HepG2 (cell line): ENCODE results near the gene EIF4G1. TPM values are rescaled to one million over a fixed set of nuclear protein-coding genes. Genes with fewer than 3 reads are reported as not detected.

Experiments
- CCDC6 ChIP-seq: sonication (generic); formaldehyde crosslinking; IDR thresholded peaks from 2 replicates; pipeline ENCODE4 v1.8.1; 2022; ENCODE audit warnings: mild to moderate bottlenecking, missing genetic modification reagents, moderate library complexity
- FOXK1 ChIP-seq: sonication (generic); formaldehyde crosslinking; IDR thresholded peaks from 2 replicates; pipeline ENCODE4 v1.4.0; 2020; ENCODE audit warnings: low read depth, missing genetic modification reagents, borderline replicate concordance
- HBP1 ChIP-seq: IDR thresholded peaks from 2 replicates; pipeline ENCODE4 v1.6.1; 2016; ENCODE audit warnings: low read depth, control low read depth
- HOXA3 ChIP-seq: sonication (generic); formaldehyde crosslinking; IDR thresholded peaks from 2 replicates; pipeline ENCODE4 v1.5.0; 2020; ENCODE audit warnings: missing genetic modification reagents
- REXO4 ChIP-seq: sonication (generic); formaldehyde crosslinking; IDR thresholded peaks from 2 replicates; pipeline ENCODE4 v1.8.0; 2022; ENCODE audit warnings: missing genetic modification reagents, mild to moderate bottlenecking, borderline replicate concordance
- SATB2 ChIP-seq: sonication (generic); formaldehyde crosslinking; IDR thresholded peaks from 2 replicates; pipeline ENCODE4 v1.5.0; 2020; ENCODE audit warnings: missing genetic modification reagents
- THRA ChIP-seq: sonication (generic); formaldehyde crosslinking; IDR thresholded peaks from 2 replicates; pipeline ENCODE4 v1.4.0; 2020; ENCODE audit warnings: missing genetic modification reagents, borderline replicate concordance
- ZBED4 ChIP-seq: sonication (generic); formaldehyde crosslinking; IDR thresholded peaks from 2 replicates; pipeline ENCODE4 v1.4.0; 2020; ENCODE audit warnings: missing genetic modification reagents, borderline replicate concordance
- ZBTB14 ChIP-seq: sonication (generic); formaldehyde crosslinking; IDR thresholded peaks from 2 replicates; pipeline ENCODE4 v1.4.0; 2020; ENCODE audit warnings: missing genetic modification reagents
- ZBTB42 ChIP-seq: sonication (generic); formaldehyde crosslinking; IDR thresholded peaks from 2 replicates; pipeline ENCODE4 v1.5.0; 2020; ENCODE audit warnings: mild to moderate bottlenecking, missing genetic modification reagents
- ZBTB7B ChIP-seq: sonication (generic); formaldehyde crosslinking; IDR thresholded peaks from 2 replicates; pipeline ENCODE4 v1.4.0; 2020; ENCODE audit warnings: missing genetic modification reagents
- ZNF143 ChIP-seq: sonication (generic); formaldehyde crosslinking; IDR thresholded peaks from 2 replicates; pipeline ENCODE4 v1.4.0; 2020; ENCODE audit warnings: missing genetic modification reagents
- ZNF274 ChIP-seq: sonication (generic); formaldehyde crosslinking; IDR thresholded peaks from 2 replicates; pipeline ENCODE4 v1.5.1; 2020; ENCODE audit warnings: mild to moderate bottlenecking, missing genetic modification reagents
- ZNF501 ChIP-seq: sonication (generic); formaldehyde crosslinking; IDR thresholded peaks from 2 replicates; pipeline ENCODE4 v1.5.1; 2020; ENCODE audit warnings: mild to moderate bottlenecking, moderate library complexity, missing genetic modification reagents
- ZNF598 ChIP-seq: sonication (generic); formaldehyde crosslinking; IDR thresholded peaks from 2 replicates; pipeline ENCODE4 v1.5.1; 2020; ENCODE audit warnings: mild to moderate bottlenecking, missing genetic modification reagents, borderline replicate concordance
- ZSCAN21 ChIP-seq: sonication (generic); formaldehyde crosslinking; IDR thresholded peaks from 2 replicates; pipeline ENCODE4 v1.8.0; 2022; ENCODE audit warnings: mild to moderate bottlenecking, missing genetic modification reagents, moderate library complexity, borderline replicate concordance
- ZSCAN31 ChIP-seq: sonication (generic); formaldehyde crosslinking; IDR thresholded peaks from 2 replicates; pipeline ENCODE4 v1.5.0; 2020; ENCODE audit warnings: low read depth, mild to moderate bottlenecking, missing genetic modification reagents
- ZXDC ChIP-seq: sonication (generic); formaldehyde crosslinking; IDR thresholded peaks from 2 replicates; pipeline ENCODE4 v1.5.0; 2020; ENCODE audit warnings: mild to moderate bottlenecking, missing genetic modification reagents
- polyA plus RNA-seq, 8 experiments: library from polyadenylated mRNA; depleted of rRNA in 3 of 8; stranded (reverse) in 7 of 8; unstranded in 1 of 8; fragments of >200 nt; fragmentation: Illumina TruSeq in 4 of 8; extraction: Trizol in 4 of 8; gene quantifications; 2 replicates each; pipeline versions ENCODE4 v1.2.1 to v1.2.3, GENCODE V29; 2011 to 2016; ENCODE audit warnings: low read depth in 4 of 8, missing spikeins in 1 of 8, mixed read lengths in 1 of 8; ENCODE audit not compliant: insufficient read depth in 1 of 8
- total RNA-seq, 5 experiments: library from RNA; depleted of rRNA; stranded (reverse); fragments of >200 nt; fragmentation: Illumina TruSeq; extraction: Trizol; gene quantifications; 2 replicates each; pipeline ENCODE4 v1.2.3, GENCODE V29; 2016; ENCODE audit warnings: low read depth in 1 of 5

The EIF4G1 gene
- total and polyA plus RNA-seq, 2 of the 13 experiments (the other 11 are each of a cell fraction or from before 2014, with no cell fraction given), result 208 to 213 TPM

GRCh38 chr3:184377882-184378445 is 63.6 kb downstream of the EIF4G1 start, which contains the start of gene THPO (continued):
- no peak for TF ChIP-seq ZBTB14 (CRISPR knock-in tag)
- TF ChIP-seq ZBED4 (CRISPR knock-in tag), result peak; percentile 14; the same call in 1 of the 2 replicates
- TF ChIP-seq ZSCAN31 (CRISPR knock-in tag), result peak; percentile 60; the same call in 1 of the 2 replicates
- TF ChIP-seq HOXA3 (CRISPR knock-in tag), result peak; percentile 78
- no peak for TF ChIP-seq SATB2 (CRISPR knock-in tag)
- 0 out of 2 replicates have a peak, but pooled peaks have one; percentile 31 for TF ChIP-seq ZBTB7B (CRISPR knock-in tag)
- TF ChIP-seq ZBTB42 (CRISPR knock-in tag), result 0 out of 2 replicates have a peak, but pooled peaks have one; percentile 59
- TF ChIP-seq HBP1 (CRISPR knock-in tag), result peak; percentile 77
- TF ChIP-seq ZNF598 (CRISPR knock-in tag), result 0 out of 2 replicates have a peak, but pooled peaks have one; percentile 36
- TF ChIP-seq ZXDC, result peak; percentile 69; the same call in 1 of the 2 replicates
- TF ChIP-seq CCDC6 (CRISPR knock-in tag), result peak; percentile 20; the same call in 1 of the 2 replicates
- peak; percentile 36; the same call in 1 of the 2 replicates for TF ChIP-seq ZNF274 (CRISPR knock-in tag)
- peak; percentile 41; the same call in 1 of the 2 replicates for TF ChIP-seq FOXK1 (CRISPR knock-in tag)
- TF ChIP-seq ZSCAN21 (CRISPR knock-in tag), result peak; percentile 65; the same call in 1 of the 2 replicates
- TF ChIP-seq THRA (CRISPR knock-in tag), result peak; percentile 71; the same call in 1 of the 2 replicates
- TF ChIP-seq ZNF143, result peak; percentile 65
- TF ChIP-seq REXO4 (CRISPR knock-in tag), result no peak
- TF ChIP-seq ZNF501 (CRISPR knock-in tag), result peak; percentile 87
